ENCODE measurements around the gene C1orf35.
A peak's percentile ranks its signal among the peaks of the same experiment; 100 is the strongest.

Gene C1orf35

DNA sequence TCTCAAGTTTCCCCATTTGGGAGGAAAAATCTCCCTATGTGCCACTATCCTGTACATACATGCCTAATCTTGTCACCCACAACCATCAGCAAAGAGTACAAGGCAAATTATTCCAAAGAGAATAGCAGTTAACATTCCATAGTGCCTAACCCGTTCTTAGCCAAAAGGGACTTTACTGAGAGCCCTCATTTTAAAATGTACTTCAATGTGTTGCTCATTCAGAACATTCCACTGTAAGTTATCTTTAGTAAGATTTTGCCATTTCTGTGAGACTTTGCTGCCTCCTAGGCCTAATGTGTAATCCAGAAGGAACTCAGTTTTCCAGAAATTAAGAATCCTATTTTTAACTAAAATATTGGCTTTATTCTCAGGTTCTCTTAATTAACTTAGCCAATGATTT lies 17.2 kb upstream of the C1orf35 start:
- TF ChIP-seq TCF12 (IDR thresholded peaks at IDR 0.05; ENCODE audit: low read depth) (no peak), CEBPB (IDR thresholded peaks at IDR 0.05) (no peak), CREB1 (IDR thresholded peaks at IDR 0.05; ENCODE audit: low read depth) (no peak), EP300 (IDR thresholded peaks at IDR 0.05; ENCODE audit: borderline replicate concordance) (no peak), YY1 (IDR thresholded peaks at IDR 0.05; ENCODE audit: low read depth) (no peak), REST (IDR thresholded peaks at IDR 0.05; ENCODE audit: low read depth) (no peak), USF1 (IDR thresholded peaks at IDR 0.05) (no peak), TEAD4 (IDR thresholded peaks at IDR 0.05) (no peak), TAF1 (IDR thresholded peaks at IDR 0.05; ENCODE audit: low read depth) (no peak), RAD21 (IDR thresholded peaks at IDR 0.05; ENCODE audit: low read depth) (no peak), EGR1 (IDR thresholded peaks at IDR 0.05) (no peak), ZBTB7A (IDR thresholded peaks at IDR 0.05; ENCODE audit: low read depth) (no peak), FOXM1 (IDR thresholded peaks at IDR 0.05; ENCODE audit: borderline replicate concordance, low read depth) (no peak), NFIC (IDR thresholded peaks at IDR 0.05) (no peak)
- TF ChIP-seq, protein P1, sequence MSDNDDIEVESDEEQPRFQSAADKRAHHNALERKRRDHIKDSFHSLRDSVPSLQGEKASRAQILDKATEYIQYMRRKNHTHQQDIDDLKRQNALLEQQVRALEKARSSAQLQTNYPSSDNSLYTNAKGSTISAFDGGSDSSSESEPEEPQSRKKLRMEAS (IDR thresholded peaks at IDR 0.05): no peak

DNA sequence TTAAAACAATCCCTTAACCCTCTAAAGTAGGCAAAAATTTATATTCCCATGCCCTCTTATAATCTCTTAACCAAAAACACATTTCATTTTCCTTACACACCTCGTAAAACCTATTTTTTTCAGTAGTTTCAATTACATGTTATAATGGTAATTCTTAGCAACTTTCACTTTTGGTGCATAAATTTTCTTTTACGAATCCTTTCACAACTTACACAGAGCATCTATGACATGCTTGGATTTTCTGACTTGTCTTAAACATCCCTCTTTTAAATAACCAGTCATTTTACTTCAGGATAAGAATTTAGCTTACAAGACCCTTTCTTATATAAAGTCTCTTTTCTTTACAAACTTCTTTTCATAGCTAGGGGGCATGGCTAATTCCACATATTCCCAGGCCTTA lies 14.9 kb upstream of the C1orf35 start:
- TF ChIP-seq RAD21 (IDR thresholded peaks at IDR 0.05; ENCODE audit: low read depth) (no peak), FOXM1 (IDR thresholded peaks at IDR 0.05; ENCODE audit: borderline replicate concordance, low read depth) (no peak), TCF12 (IDR thresholded peaks at IDR 0.05; ENCODE audit: low read depth) (no peak), EGR1 (IDR thresholded peaks at IDR 0.05) (no peak), NFIC (IDR thresholded peaks at IDR 0.05) (no peak), USF1 (IDR thresholded peaks at IDR 0.05) (0 out of 2 replicates have a peak, but pooled peaks have one; percentile 26)

DNA sequence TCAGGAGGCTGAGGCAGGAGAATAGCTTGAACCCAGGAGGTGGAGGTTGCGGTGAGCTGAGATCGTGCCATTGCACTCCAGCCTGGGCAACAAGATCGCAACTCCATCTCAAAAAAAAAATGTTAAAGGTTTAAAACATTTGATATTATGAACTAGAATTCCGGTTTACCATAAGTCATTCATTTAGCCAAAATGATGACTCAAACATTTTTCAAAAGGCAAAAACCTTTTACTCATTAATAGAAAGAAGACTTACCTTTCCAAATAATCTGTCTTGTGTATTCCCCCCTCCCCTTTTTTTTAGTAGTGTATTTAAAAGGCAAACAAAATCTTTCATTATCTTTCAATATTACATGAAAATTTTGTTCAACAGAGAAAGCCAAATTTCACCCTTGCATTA lies 14.2 kb upstream of the C1orf35 start:
- TF ChIP-seq NFIC (IDR thresholded peaks at IDR 0.05): no peak
- no peak for TF ChIP-seq RAD21 (IDR thresholded peaks at IDR 0.05; ENCODE audit: low read depth)
- TF ChIP-seq USF1 (IDR thresholded peaks at IDR 0.05): no peak
- TF ChIP-seq TAF1 (IDR thresholded peaks at IDR 0.05; ENCODE audit: low read depth): no peak
- TF ChIP-seq TCF12 (IDR thresholded peaks at IDR 0.05; ENCODE audit: low read depth): no peak
- TF ChIP-seq YY1 (IDR thresholded peaks at IDR 0.05; ENCODE audit: low read depth): no peak
- no peak for TF ChIP-seq REST (IDR thresholded peaks at IDR 0.05; ENCODE audit: low read depth)

- TF ChIP-seq TAF1 (IDR thresholded peaks at IDR 0.05; ENCODE audit: low read depth): no peak
- TF ChIP-seq RAD21 (IDR thresholded peaks at IDR 0.05; ENCODE audit: low read depth): no peak
- TF ChIP-seq, protein P1 (IDR thresholded peaks at IDR 0.05): no peak
- TF ChIP-seq CREB1 (IDR thresholded peaks at IDR 0.05; ENCODE audit: low read depth): no peak
- TF ChIP-seq TEAD4 (IDR thresholded peaks at IDR 0.05): no peak
- no peak for TF ChIP-seq REST (IDR thresholded peaks at IDR 0.05; ENCODE audit: low read depth)
- TF ChIP-seq CEBPB (IDR thresholded peaks at IDR 0.05): no peak
- TF ChIP-seq ZBTB7A (IDR thresholded peaks at IDR 0.05; ENCODE audit: low read depth): no peak
- TF ChIP-seq EGR1 (IDR thresholded peaks at IDR 0.05): no peak
- no peak for TF ChIP-seq TCF12 (IDR thresholded peaks at IDR 0.05; ENCODE audit: low read depth)
- TF ChIP-seq EP300 (IDR thresholded peaks at IDR 0.05; ENCODE audit: borderline replicate concordance): no peak
- no peak for TF ChIP-seq FOXM1 (IDR thresholded peaks at IDR 0.05; ENCODE audit: borderline replicate concordance, low read depth)
- TF ChIP-seq YY1 (IDR thresholded peaks at IDR 0.05; ENCODE audit: low read depth): no peak
- no peak for TF ChIP-seq NFIC (IDR thresholded peaks at IDR 0.05)
- TF ChIP-seq USF1 (IDR thresholded peaks at IDR 0.05): no peak
Observed at GRCh38 chr1:228114827-228115226, 11.7 kb upstream of the C1orf35 start.

Data from Ishikawa (cell line).